Measurements from ENCODE around the gene UBE2J2. TPM values are rescaled to one million over a fixed set of nuclear protein-coding genes. Genes with fewer than 3 reads are reported as not detected.

UBE2J2 gene
- total RNA-seq, 2 donors from 2014 or later: 43.1 to 83.3 TPM

Small RNAs within 50 kb of the gene (microRNA-seq; reads per million reads assigned to microRNA genes)
- gene MIR6726: not detected
- gene MIR6727: not detected

Other genes starting within 250 kb of the UBE2J2 start
- gene RNF223, start 199.5 kb downstream of the UBE2J2 start, total RNA-seq: 1 to 10 TPM; 5.1 to 5.7 TPM
- gene C1orf159, start 157.8 kb downstream of the UBE2J2 start, total RNA-seq: 10 to 100 TPM; 18.9 to 36.0 TPM
- gene TTLL10, start 100.0 kb downstream of the UBE2J2 start, total RNA-seq: 1 to 10 TPM in 1 of 2 donors, under 1 TPM in 1; 0.64 to 2.3 TPM
- gene TNFRSF18, start 67.3 kb downstream of the UBE2J2 start, total RNA-seq: 1 to 10 TPM in 1 of 2 donors, under 1 TPM in 1; 0.61 to 1.7 TPM
- gene TNFRSF4, start 59.7 kb downstream of the UBE2J2 start, total RNA-seq: 1 to 10 TPM; 1.2 to 2.3 TPM
- 100 to 1,000 TPM; 202 to 325 TPM for gene SDF4, start 41.9 kb downstream of the UBE2J2 start, total RNA-seq
- 10 to 100 TPM in 1 of 2 donors, 1 to 10 TPM in 1; 8.0 to 12.0 TPM for gene B3GALT6, start 41.6 kb downstream of the UBE2J2 start, total RNA-seq
- 10 to 100 TPM; 21.3 to 34.2 TPM for gene C1QTNF12, start 27.1 kb downstream of the UBE2J2 start, total RNA-seq
- gene SCNN1D, start 6.6 kb upstream of the UBE2J2 start, total RNA-seq: 1 to 10 TPM; 1.1 to 2.2 TPM
- 10 to 100 TPM; 34.1 to 68.1 TPM for gene ACAP3, start 34.1 kb upstream of the UBE2J2 start, total RNA-seq
- 10 to 100 TPM; 14.3 to 35.8 TPM for gene PUSL1, start 34.7 kb upstream of the UBE2J2 start, total RNA-seq
- 100 to 1,000 TPM in 1 of 2 donors, 10 to 100 TPM in 1; 70.6 to 126 TPM for gene INTS11, start 50.8 kb upstream of the UBE2J2 start, total RNA-seq
- 10 to 100 TPM; 45.4 to 60.2 TPM for gene CPTP, start 50.9 kb upstream of the UBE2J2 start, total RNA-seq
- under 1 TPM; 0.24 to 0.57 TPM for gene TAS1R3, start 57.4 kb upstream of the UBE2J2 start, total RNA-seq
- gene DVL1, start 75.6 kb upstream of the UBE2J2 start, total RNA-seq: 10 to 100 TPM; 49.9 to 71.3 TPM
- 10 to 100 TPM in 1 of 2 donors, 1 to 10 TPM in 1; 5.9 to 14.0 TPM for gene MXRA8, start 84.7 kb upstream of the UBE2J2 start, total RNA-seq
- 100 to 1,000 TPM; 179 to 332 TPM for gene AURKAIP1, start 101.4 kb upstream of the UBE2J2 start, total RNA-seq
- gene CCNL2, start 125.5 kb upstream of the UBE2J2 start, total RNA-seq: 100 to 1,000 TPM in 1 of 2 donors, 10 to 100 TPM in 1; 92.3 to 104 TPM
- gene MRPL20, start 133.4 kb upstream of the UBE2J2 start, total RNA-seq: 100 to 1,000 TPM in 1 of 2 donors, 10 to 100 TPM in 1; 88.1 to 143 TPM
- gene ANKRD65, start 147.4 kb upstream of the UBE2J2 start, total RNA-seq: 1 to 10 TPM in 1 of 2 donors, under 1 TPM in 1; 0.57 to 2.0 TPM
- gene VWA1, start 161.8 kb upstream of the UBE2J2 start, total RNA-seq: 10 to 100 TPM; 43.5 to 74.0 TPM
- gene ATAD3C, start 175.8 kb upstream of the UBE2J2 start, total RNA-seq: under 1 TPM; 0.16 to 0.64 TPM
- gene ATAD3B, start 197.9 kb upstream of the UBE2J2 start, total RNA-seq: 10 to 100 TPM; 16.6 to 62.9 TPM
- 10 to 100 TPM; 19.6 to 74.0 TPM for gene ATAD3A, start 238.3 kb upstream of the UBE2J2 start, total RNA-seq

All from colonic mucosa (tissue), 2 donors.